ENCODE data around the gene ASCC3. TPM values are rescaled to one million over a fixed set of nuclear protein-coding genes. Genes with fewer than 3 reads are reported as not detected.

The ASCC3 gene
- total RNA-seq, 4 donors from 2014 or later: 20.5 to 33.9 (median 26.9) TPM

GRCh38 chr6:100473182-100473581 is 407.9 kb downstream of the ASCC3 start:
- Histone ChIP-seq H3K4me1 (peaks cover 0 to 4% (median 0%) of the 10 kb centered on the region in 4 donors), H3K4me3 (no peak overlapping the region), H3K27me3 (peaks cover 0 to 70% of the 10 kb centered on the region in 2 donors), H3K27ac (no peak overlapping the region), H3K36me3 (no peaks in the 10 kb centered on the region), H3K9me3 (no peaks in the 10 kb centered on the region)
- TF ChIP-seq POLR2A (IDR thresholded peaks at IDR 0.05) (no peak), EP300 (IDR thresholded peaks at IDR 0.05) (no peak), CTCF (IDR thresholded peaks at IDR 0.05) (no peak)
- no peak for DNase-seq (ENCODE audit: low spot score in 2 of 2)
- 49 to 56% methylated on average over 1 of the region's 1 CpG for WGBS, 2 donors

- Histone ChIP-seq H3K27ac (no peak overlapping the region), H3K4me1 (peaks cover 0 to 6% (median 0%) of the 10 kb centered on the region in 4 donors), H3K9me3 (no peaks in the 10 kb centered on the region), H3K27me3 (peaks cover 0 to 75% of the 10 kb centered on the region in 2 donors), H3K36me3 (no peaks in the 10 kb centered on the region), H3K4me3 (no peak overlapping the region)
- 20 to 30% methylated on average over 3 of the region's 3 CpGs for WGBS, 2 donors
- no peak for DNase-seq (ENCODE audit: low spot score in 2 of 2)
- TF ChIP-seq POLR2A (IDR thresholded peaks at IDR 0.05) (no peak), CTCF (IDR thresholded peaks at IDR 0.05) (no peak)
Observed at GRCh38 chr6:100472674-100473073, 408.5 kb downstream of the ASCC3 start.

GRCh38 chr6:100470422-100471120 is 410.6 kb downstream of the ASCC3 start:
- no peak overlapping the region for H3K27ac ChIP-seq

GRCh38 chr6:100469101-100469859 is 411.8 kb downstream of the ASCC3 start:
- Histone ChIP-seq H3K4me1 (peaks cover 0 to 35% (median 8%) of the 10 kb centered on the region in 4 donors), H3K36me3 (no peaks in the 10 kb centered on the region), H3K4me3 (no peak overlapping the region), H3K9me3 (no peaks in the 10 kb centered on the region), H3K27ac (no peak overlapping the region), H3K27me3 (peaks cover 0 to 98% of the 10 kb centered on the region in 2 donors)
- TF ChIP-seq CTCF (IDR thresholded peaks at IDR 0.05) (no peak), EP300 (IDR thresholded peaks at IDR 0.05) (no peak), POLR2A (IDR thresholded peaks at IDR 0.05) (no peak)
- 22 to 29% methylated on average over 24 to 25 of the region's 44 CpGs for WGBS, 2 donors
- no peak for DNase-seq (ENCODE audit: low spot score in 2 of 2)

More at GRCh38 chr6:100470422-100471120, 410.6 kb downstream of the ASCC3 start:
- H3K4me3 ChIP-seq: no peak overlapping the region
- H3K9me3 ChIP-seq: no peaks in the 10 kb centered on the region
- peaks cover 0 to 22% (median 0%) of the 10 kb centered on the region in 4 donors for H3K4me1 ChIP-seq
- TF ChIP-seq POLR2A (IDR thresholded peaks at IDR 0.05) (no peak), CTCF (IDR thresholded peaks at IDR 0.05) (no peak), EP300 (IDR thresholded peaks at IDR 0.05) (no peak)
- H3K27me3 ChIP-seq: peaks cover 0 to 94% of the 10 kb centered on the region in 2 donors
- 63 to 79% methylated on average over 5 of the region's 5 CpGs for WGBS, 2 donors
- no peaks in the 10 kb centered on the region for H3K36me3 ChIP-seq
- no peak for DNase-seq (ENCODE audit: low spot score in 2 of 2)

All from tibial nerve (tissue), 4 donors.